ENCODE results near the gene WDR18. TPM values are rescaled to one million over a fixed set of nuclear protein-coding genes. Genes with fewer than 3 reads are reported as not detected.
A peak's percentile ranks its signal among the peaks of the same experiment; 100 is the strongest.
"Not testable (repeated sequence)": the region's sequence is repeated elsewhere in the genome, so short reads cannot be mapped to it uniquely, and the experiment has no call there.

WDR18 gene
- total RNA-seq, 2 donors from 2014 or later: 68.6 to 85.6 TPM

DNA sequence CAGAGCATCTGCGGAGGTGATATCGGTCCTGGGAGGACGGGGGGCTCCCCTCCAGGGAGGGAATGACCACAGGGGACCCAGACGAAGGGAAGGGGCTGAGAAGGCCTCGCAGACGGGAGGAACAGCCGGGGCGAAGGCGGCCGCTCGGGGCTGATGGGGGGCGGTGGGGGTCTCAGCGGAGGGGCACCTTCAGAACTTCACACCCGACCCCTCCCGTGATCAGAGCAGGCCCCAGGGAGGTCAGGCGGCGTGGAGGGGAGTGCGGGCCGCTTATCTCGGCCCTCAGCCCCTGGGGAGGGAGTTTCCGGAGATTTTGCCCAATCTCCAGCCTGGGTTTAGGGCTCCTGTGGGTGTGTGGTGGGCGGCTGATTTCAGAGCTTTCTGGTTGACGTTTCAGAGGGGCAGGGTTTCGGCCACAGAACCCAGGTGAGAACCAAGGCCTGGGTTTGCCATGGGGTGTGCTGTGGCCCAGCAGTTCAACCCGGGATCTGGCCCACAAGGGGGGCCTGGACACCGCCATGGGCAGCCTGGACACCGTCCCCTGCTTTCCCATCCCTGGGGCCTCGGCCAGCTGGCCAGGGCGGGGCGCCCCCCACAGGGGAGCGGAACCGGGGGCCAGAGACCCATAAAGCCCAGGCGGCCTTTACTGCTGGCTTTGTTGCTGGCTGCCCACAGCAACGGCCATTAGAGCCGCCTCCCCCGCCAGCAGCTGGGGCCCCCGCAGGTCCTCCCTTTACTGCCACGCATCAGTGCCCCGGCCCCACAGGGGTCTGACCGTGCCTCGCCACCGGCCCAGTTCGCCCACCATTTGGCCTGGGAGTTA is 29.3 kb upstream of the WDR18 start:
- TF ChIP-seq, protein P1, sequence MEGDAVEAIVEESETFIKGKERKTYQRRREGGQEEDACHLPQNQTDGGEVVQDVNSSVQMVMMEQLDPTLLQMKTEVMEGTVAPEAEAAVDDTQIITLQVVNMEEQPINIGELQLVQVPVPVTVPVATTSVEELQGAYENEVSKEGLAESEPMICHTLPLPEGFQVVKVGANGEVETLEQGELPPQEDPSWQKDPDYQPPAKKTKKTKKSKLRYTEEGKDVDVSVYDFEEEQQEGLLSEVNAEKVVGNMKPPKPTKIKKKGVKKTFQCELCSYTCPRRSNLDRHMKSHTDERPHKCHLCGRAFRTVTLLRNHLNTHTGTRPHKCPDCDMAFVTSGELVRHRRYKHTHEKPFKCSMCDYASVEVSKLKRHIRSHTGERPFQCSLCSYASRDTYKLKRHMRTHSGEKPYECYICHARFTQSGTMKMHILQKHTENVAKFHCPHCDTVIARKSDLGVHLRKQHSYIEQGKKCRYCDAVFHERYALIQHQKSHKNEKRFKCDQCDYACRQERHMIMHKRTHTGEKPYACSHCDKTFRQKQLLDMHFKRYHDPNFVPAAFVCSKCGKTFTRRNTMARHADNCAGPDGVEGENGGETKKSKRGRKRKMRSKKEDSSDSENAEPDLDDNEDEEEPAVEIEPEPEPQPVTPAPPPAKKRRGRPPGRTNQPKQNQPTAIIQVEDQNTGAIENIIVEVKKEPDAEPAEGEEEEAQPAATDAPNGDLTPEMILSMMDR (conservative IDR thresholded peaks at IDR 0.05): no peak
- no peaks in the 10 kb centered on the region for H3K27me3 ChIP-seq (ENCODE audit: control insufficient read depth, insufficient read depth, low read length, poor library complexity, severe bottlenecking)
- Mint-ChIP-seq H3K27ac (peak overlapping the region; percentile 90), H3K36me3 (ENCODE audit: low read depth) (peaks cover 15% of the 10 kb centered on the region), H3K9me3 (no peaks in the 10 kb centered on the region), H3K4me1 (peaks cover 19% of the 10 kb centered on the region), H3K4me3 (no peak overlapping the region), H3K27me3 (ENCODE audit: insufficient read depth) (no peaks in the 10 kb centered on the region)
- H3K4me1 ChIP-seq (ENCODE audit: control insufficient read depth, insufficient read depth, low read length): peaks cover 6% of the 10 kb centered on the region
- no peak overlapping the region for H3K4me3 ChIP-seq (ENCODE audit: low read length)
- H3K9ac ChIP-seq (ENCODE audit: extremely low read depth, low read length, poor library complexity, severe bottlenecking): no peak overlapping the region
- peaks cover 12% of the 10 kb centered on the region for H3K36me3 ChIP-seq (ENCODE audit: control insufficient read depth, insufficient read depth, low read length)
- 79 to 86% methylated on average over 17 to 43 of the region's 43 CpGs for WGBS, 2 experiments (ENCODE audit: insufficient coverage in 1 of 2, insufficient read length in 1 of 2)
- H3K9me3 ChIP-seq (ENCODE audit: control insufficient read depth, low read length): no peaks in the 10 kb centered on the region
- peak; percentile 69 for DNase-seq
- H3K27ac ChIP-seq (ENCODE audit: low read depth, low read length): peak overlapping the region; percentile 44

DNA sequence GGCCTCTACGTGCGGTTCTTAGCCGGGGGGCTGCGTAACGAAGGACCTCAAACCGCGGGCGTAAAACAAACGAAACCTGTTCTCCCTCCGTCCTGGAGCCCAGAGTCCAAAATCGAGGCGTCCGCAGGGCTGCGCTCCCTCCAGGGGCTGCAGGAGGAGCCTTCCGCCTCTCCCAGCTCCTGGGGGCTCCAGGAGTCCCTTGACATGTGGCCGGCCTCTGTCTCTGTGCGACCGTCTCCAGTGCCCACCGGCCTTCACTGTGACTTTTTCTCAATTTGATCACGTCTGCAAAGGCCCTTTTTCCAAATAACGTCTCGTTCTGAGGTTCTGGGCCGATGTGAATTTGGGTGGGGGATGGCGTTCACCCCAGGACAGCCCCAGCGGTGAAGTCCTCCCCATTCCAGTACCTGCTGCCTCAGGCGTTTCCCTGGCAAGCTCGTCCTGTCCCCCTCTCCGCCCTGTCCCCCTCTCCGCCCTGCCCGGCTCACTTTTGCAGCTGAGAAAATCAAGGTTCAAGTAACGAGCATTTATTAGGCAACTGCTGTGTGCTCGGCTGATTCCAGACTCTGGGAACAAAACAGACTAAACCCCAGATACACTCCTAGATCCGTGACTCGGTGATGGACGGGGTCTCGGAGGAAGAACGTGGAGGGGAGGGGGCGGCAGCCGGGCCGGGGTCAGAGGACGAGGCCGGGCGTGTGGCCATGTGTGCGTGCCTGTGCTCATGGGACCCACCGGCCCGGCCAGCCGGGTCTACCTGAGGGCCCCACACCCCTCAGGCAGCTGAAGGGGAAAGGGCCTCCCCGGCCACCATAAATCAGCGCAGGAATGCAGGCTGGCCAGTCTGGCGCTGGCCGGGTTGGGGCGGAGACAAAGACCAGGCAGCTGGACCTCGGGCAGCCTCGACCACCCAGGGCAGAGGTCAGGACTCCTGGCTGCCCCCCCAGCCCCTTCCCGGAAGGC is 28.1 kb upstream of the WDR18 start:
- TF ChIP-seq, protein P1 (conservative IDR thresholded peaks at IDR 0.05): no peak
- Mint-ChIP-seq H3K4me1 (peaks cover 19% of the 10 kb centered on the region), H3K4me3 (no peak overlapping the region), H3K27me3 (ENCODE audit: insufficient read depth) (no peaks in the 10 kb centered on the region), H3K36me3 (ENCODE audit: low read depth) (peaks cover 23% of the 10 kb centered on the region), H3K9me3 (no peaks in the 10 kb centered on the region), H3K27ac (peak overlapping the region; percentile 85)
- H3K27ac ChIP-seq (ENCODE audit: low read depth, low read length): peak overlapping the region; percentile 81
- H3K9me3 ChIP-seq (ENCODE audit: control insufficient read depth, low read length): no peaks in the 10 kb centered on the region
- WGBS, 2 experiments (ENCODE audit: insufficient coverage in 1 of 2, insufficient read length in 1 of 2): 89 to 91% methylated on average over 29 to 55 of the region's 55 CpGs
- DNase-seq: no peak
- H3K9ac ChIP-seq (ENCODE audit: extremely low read depth, low read length, poor library complexity, severe bottlenecking): no peak overlapping the region
- no peak overlapping the region for H3K4me3 ChIP-seq (ENCODE audit: low read length)
- peaks cover 6% of the 10 kb centered on the region for H3K4me1 ChIP-seq (ENCODE audit: control insufficient read depth, insufficient read depth, low read length)
- H3K36me3 ChIP-seq (ENCODE audit: control insufficient read depth, insufficient read depth, low read length): peaks cover 24% of the 10 kb centered on the region
- H3K27me3 ChIP-seq (ENCODE audit: control insufficient read depth, insufficient read depth, low read length, poor library complexity, severe bottlenecking): no peaks in the 10 kb centered on the region

DNA sequence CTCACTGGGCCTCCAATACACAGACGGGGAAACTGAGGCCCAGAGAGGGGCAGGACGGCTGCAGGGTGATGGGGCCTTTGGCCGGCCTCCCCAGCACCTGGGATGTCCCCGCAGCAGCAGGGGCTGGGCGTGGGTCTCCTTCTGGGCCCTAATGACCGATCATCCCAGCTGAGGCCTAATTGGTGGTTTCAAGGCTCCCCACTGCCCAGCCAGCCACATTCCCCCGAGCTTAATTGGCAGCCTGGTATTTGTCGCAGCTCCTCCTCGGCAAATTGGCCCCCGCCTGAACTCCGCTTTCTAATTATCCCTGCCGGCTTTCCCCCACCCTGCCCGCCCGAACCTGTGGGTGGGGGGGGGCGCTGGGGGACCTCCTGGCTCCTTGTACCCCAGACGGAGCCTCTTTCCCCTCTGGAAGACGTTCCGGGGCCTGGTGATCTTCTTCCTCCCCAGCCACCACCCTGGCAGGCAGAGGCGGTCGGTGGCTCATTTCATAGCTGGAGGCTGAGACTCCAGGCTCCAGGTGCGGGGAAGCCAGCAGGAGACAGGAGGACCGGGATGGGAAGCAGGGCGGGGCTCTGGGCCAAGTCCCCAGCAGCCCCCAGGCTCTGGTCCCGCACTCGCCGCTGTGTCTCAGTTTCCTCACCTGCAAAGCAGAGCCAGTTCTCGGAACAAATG is 27.2 kb upstream of the WDR18 start:
- H3K4me1 ChIP-seq (ENCODE audit: control insufficient read depth, insufficient read depth, low read length): peaks cover 6% of the 10 kb centered on the region
- no peaks in the 10 kb centered on the region for H3K9me3 Mint-ChIP-seq
- no peak overlapping the region for H3K4me3 Mint-ChIP-seq
- peaks cover 19% of the 10 kb centered on the region for H3K4me1 Mint-ChIP-seq
- no peak overlapping the region for H3K4me3 ChIP-seq (ENCODE audit: low read length)
- 69 to 76% methylated on average over 10 to 27 of the region's 27 CpGs for WGBS, 2 experiments (ENCODE audit: insufficient coverage in 1 of 2, insufficient read length in 1 of 2)
- peak overlapping the region; percentile 86 for H3K27ac Mint-ChIP-seq
- TF ChIP-seq, protein P1 (conservative IDR thresholded peaks at IDR 0.05): no peak
- peak overlapping the region; percentile 81 for H3K27ac ChIP-seq (ENCODE audit: low read depth, low read length)
- no peaks in the 10 kb centered on the region for H3K27me3 Mint-ChIP-seq (ENCODE audit: insufficient read depth)
- H3K9ac ChIP-seq (ENCODE audit: extremely low read depth, low read length, poor library complexity, severe bottlenecking): no peak overlapping the region
- H3K27me3 ChIP-seq (ENCODE audit: control insufficient read depth, insufficient read depth, low read length, poor library complexity, severe bottlenecking): no peaks in the 10 kb centered on the region
- peaks cover 29% of the 10 kb centered on the region for H3K36me3 ChIP-seq (ENCODE audit: control insufficient read depth, insufficient read depth, low read length)
- no peaks in the 10 kb centered on the region for H3K9me3 ChIP-seq (ENCODE audit: control insufficient read depth, low read length)
- peaks cover 27% of the 10 kb centered on the region for H3K36me3 Mint-ChIP-seq (ENCODE audit: low read depth)
- DNase-seq: peak; percentile 88

DNA sequence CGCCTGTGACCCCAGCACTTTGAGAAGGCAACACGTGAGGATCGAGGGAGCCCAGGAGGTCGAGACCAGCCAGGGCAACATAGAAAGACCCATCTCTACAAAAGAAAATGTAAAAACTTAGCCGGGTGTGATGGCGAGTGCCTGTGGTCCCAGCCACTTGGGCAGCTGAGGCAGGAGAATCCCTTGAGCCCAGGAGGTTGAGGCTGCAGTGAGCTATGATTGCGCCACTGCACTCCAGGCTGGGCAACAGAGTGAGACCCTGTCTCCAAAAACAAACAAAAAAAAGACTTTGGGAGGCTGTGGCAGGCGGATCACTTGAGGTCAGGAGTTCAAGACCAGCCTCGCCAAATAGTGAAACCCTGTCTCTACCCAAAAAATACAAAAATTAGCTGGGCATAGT is 26.6 kb upstream of the WDR18 start:
- H3K27me3 ChIP-seq (ENCODE audit: control insufficient read depth, insufficient read depth, low read length, poor library complexity, severe bottlenecking); H3K9me3 Mint-ChIP-seq; H3K27me3 Mint-ChIP-seq (ENCODE audit: insufficient read depth); H3K4me3 ChIP-seq (ENCODE audit: low read length); H3K4me1 ChIP-seq (ENCODE audit: control insufficient read depth, insufficient read depth, low read length); H3K9ac ChIP-seq (ENCODE audit: extremely low read depth, low read length, poor library complexity, severe bottlenecking); DNase-seq; H3K4me3 Mint-ChIP-seq; H3K9me3 ChIP-seq (ENCODE audit: control insufficient read depth, low read length): not testable (repeated sequence)
- peaks cover 16% of the 10 kb centered on the region for H3K4me1 Mint-ChIP-seq
- peak overlapping the region; percentile 76 for H3K27ac ChIP-seq (ENCODE audit: low read depth, low read length)
- H3K36me3 ChIP-seq (ENCODE audit: control insufficient read depth, insufficient read depth, low read length): peaks cover 29% of the 10 kb centered on the region
- peaks cover 30% of the 10 kb centered on the region for H3K36me3 Mint-ChIP-seq (ENCODE audit: low read depth)
- peak overlapping the region; percentile 86 for H3K27ac Mint-ChIP-seq
- 95 to 96% methylated on average over 7 to 9 of the region's 9 CpGs for WGBS, 2 experiments (ENCODE audit: insufficient coverage in 1 of 2, insufficient read length in 1 of 2)

Data from endodermal cell (in vitro differentiated cells).